Glomerular visceral epithelial cell (primary cell): ENCODE results near the gene SMIM17.
"Not testable (repeated sequence)": the region's sequence is repeated elsewhere in the genome, so short reads cannot be mapped to it uniquely, and the experiment has no call there.

ENCODE experiments used
- DNase-seq: peaks from one replicate; pipeline ENCODE4 v3.0.0-alpha.2; 2016; ENCODE audit errors: extremely low spot score

SMIM17 gene

DNA sequence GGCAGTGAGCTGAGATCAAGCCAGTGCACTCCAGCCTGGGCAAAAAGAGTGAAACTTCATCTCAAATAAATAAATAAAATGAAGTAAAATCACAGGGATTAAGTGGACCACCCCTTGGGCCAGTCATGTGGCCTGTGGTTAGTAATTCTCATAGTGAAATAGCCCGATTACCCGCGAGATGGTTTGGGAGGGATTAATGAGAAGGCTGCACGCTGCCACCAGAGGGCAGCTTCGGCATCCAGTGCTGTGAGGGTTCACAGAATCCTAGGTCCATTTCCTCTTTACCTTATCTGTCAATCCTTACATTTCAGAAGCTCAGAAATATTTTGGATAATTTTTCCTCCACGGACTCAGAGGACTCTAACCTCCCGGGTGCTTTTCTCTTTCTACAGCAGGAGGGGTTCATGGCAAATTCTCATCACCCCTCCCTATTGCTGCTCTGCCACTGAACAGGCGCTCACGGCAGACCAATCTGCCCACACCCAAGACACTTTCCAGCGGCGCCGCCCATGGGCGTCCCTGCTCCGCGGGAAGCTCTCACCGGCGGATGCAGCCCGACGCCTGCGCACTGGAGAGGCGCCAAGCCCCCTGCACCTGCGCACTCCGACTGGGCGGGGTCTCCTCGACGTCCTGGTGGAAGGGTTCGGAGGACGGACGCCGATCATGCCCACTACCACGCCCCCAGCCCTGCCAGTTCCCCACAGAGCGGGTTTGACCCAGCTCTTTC is 17.6 kb downstream of the SMIM17 start:
- no peak for DNase-seq

DNA sequence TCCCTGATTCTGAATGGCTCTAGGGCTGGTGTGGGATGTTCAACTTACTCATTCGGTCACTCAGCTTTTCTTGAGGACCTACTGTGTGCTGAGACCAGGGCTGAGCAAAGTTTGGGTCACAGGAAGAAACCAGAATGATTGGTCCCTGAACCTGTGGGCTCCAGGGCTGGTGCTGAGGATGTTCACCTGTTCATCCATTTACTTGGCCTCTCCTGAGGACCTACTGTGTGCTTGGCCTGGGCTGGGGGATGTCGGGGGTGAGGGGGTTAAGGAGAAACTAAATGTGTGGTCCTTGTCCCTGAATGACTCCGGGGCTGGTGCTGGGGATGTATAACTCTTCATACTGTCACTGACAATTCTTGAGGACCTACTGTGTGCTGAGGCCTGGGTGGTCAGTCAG is 18.3 kb downstream of the SMIM17 start:
- DNase-seq, result no peak

DNA sequence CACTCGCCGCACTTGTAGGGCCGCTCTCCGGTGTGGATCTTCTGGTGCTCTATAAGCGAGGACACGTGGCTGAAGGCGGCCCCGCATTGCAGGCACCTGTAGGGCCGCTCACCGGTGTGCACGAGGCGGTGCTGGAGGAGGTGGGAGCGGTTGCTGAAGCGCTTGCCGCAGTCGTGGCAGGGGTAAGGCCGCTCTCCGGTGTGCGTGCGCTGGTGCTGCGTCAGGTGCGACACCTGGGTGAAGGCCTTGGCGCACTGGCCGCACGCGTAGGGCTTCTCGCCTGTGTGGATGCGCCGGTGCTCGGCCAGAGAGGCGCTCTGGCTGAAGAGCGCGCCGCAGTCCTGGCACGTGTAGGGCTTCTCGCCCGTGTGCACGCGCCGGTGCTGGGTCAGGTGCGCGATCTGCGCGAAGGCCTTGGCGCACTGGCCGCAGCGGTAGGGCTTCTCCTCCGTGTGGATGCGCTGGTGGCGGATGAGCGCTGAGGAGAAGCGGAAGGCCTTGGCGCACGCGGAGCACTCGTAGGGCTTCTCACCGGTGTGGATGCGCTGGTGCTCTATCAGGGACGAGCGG is 21.1 kb downstream of the SMIM17 start:
- no peak for DNase-seq

DNA sequence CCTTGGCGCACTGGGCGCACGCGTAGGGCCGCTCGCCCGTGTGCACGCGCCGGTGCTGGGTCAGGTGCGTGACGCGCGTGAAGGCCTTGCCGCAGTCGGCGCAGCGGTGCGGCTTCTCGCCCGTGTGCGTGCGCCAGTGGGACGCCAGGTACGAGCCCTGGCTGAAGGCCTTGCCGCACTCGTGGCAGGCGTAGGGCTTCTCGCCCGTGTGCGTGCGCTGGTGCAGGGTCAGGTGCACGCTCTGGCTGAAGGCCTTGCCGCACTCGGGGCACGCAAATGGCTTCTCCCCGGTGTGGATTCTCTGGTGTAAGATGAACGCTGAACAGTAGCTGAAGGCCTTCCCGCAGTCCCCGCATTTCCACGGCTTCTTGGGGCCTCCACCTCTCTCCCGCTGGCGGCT is 21.6 kb downstream of the SMIM17 start:
- DNase-seq, result no peak

DNA sequence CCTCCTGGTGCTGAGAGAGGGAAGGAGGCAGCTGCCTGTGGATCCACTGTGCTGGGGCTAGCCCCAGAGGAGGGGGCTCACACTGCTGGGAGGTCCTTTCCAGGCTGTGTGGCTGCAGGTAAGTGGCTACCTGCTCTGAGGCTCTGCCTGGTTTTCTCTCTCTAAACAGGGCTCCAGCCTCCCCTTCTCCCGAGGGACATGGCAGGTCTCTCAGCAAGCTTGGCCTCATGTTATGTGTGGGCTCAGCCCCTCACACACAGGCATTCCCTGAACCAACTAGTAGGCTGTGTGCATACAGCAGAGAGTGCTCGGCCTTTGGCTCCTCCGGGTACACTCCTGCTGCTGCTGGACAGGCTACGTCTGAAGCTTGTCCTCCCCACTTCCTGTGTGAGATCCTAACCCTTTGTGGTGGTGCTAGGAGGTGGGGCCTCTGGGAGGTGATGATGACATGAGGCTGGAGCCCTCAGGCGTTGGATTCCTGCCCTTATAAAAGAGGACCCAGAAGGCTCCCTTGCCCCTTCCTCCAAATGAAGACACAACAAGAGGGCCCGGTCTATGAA is 24.4 kb downstream of the SMIM17 start:
- no peak for DNase-seq

DNA sequence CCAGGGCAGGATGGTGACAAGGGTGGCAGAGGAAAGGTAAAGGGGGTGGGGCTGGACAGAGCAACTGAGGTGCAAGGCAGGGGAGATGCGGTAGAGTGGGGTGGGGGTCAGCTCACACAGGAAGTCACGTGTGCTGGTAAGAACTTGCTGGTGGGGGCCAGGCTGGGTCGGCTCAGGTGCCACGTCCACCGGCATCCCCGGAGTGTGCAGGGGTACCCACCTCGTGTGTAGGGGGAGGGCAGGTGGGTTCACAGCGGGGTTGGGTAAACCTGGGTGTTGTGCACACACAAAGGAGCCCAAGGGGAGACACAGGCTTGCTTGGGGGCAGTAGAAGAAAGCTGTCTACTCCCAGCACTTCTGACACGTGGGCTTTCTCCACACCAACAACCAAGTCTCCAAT is 25.7 kb downstream of the SMIM17 start:
- DNase-seq, result no peak

DNA sequence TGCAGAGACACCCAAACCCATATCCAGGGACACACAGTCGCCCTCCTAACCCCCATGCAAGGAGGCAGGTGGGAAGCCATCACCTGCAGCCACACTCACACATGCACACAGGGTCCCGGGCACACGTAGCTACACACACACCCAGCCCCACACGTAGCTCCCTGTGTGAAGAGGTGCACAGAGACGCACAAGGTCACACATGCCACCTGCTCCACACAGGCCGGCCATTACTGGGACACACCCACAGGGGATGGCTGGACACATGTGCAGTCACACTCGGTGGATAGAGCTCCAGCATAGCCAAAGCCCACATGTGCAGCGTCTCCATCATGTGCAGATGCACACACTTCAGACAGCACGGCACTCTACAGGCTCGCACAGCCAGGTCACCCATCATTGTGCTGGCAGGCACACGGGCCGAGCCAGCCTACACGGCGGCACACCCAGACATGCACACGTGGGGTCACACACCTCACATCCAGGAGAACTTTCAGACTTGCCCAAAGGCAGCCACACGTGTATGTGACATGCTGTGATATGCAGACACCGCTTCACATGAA is 27.5 kb downstream of the SMIM17 start:
- DNase-seq, result no peak

DNA sequence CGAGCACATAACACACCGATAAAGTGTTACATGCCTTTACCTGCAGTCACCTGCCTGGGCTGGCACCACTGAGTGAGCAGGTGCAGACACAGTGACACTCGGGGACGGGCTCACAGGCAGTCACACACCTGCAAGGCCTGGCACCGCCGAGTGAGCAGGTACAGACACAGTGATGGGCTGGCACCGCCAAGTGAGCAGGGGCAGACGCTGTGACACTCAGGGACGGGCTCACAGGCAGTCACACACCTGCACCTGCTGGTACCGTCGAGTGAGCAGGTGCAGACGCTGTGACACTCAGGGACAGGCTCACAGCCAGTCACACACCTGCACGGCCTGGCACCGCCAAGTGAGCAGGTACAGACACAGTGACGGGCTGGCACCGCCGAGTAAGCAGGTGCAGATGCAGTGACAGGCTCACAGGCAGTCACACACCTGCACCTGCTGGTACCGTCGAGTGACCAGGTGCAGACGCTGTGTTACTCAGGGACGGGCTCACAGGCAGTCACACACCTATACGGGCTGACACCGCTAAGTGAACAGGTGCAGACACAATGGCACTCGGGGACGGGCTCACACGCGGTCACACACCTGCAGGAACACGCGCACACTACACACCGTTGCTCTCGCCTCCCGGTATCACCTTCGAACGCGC is 28.1 kb downstream of the SMIM17 start:
- no peak for DNase-seq

DNA sequence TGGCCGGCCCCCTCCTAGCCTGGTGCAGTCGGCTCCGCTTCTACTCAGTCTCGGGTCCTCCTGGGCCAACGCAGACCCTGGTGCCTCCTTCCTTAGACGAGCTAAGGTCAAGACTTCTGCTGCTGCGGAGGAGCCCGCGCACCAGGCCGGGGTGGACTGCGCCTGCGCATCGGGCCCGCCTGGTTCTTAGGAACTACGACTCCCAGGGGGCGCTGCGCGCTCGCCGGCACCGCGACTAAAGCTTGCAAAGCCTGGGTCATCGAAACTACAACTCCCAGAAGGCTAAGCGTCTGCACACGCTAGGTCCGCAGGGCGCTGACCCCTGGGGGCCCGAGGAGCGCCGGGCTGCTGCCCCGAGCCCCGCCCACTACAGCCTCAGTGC is 28.6 kb downstream of the SMIM17 start, which contains the start of gene ZNF835:
Gene ZNF835 (minus strand): TSS at position 145 of the 382 bp plus-strand sequence. CDS start 6,559 bp downstream, outside the sequence.
- DNase-seq, result no peak

DNA sequence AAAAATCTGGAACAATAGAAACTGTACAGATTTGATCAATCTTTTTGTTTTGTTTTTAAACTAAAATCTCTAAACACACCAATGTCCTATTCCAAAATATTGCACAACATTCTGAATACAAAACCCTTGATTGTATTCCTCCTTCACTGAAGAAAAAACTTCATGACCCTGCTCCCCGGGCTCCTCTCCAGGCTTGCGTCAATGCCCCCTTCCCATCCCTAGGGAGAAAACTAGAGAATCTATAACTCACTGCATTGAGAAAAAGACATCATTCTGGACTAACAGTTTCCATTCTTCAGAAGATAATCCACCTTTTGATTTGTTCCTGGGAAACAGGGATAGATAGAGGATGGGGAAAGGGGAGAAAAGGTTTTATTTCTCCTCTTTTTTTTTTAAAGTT is 29.7 kb downstream of the SMIM17 start:
- DNase-seq, result not testable (repeated sequence)

DNA sequence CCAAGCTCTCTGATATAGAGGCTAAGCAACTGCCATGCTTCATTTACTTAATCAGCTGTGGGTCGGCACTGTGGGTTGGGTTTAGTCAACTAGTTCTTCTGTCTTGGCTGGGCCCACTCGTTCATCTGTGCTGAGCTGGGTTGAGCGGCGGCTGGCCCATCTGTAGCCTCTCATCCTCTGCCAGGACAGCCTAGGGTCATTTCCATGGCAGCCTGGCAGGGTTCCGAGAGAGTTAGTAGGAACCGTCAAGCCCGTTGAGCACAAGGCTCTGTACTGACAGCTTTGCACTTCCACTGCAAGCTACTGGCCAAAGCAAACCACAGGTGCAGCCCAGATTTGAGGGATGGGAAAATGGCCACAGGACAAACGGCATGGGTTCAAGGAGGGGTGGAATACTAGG is 35.2 kb downstream of the SMIM17 start:
- no peak for DNase-seq

DNA sequence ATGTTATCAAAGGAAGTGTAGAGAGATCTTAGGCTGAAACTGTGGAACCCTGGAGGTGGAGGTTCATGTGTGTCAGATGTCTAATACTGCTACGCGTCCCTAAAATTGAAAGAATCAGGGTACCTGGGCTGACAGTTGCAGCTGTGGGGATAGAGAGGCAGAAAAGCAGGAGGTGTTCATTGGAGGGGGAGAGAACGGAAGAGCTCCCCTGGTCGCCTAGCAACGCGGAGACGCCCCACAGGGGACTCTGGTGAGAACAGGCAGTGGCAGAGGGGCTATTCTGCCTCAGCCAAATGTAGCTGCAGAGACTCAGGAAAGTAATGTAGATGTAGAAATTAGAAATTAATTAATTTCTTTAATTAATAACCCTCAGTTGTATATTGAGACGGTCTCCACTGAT is 38.7 kb downstream of the SMIM17 start:
- no peak for DNase-seq

DNA sequence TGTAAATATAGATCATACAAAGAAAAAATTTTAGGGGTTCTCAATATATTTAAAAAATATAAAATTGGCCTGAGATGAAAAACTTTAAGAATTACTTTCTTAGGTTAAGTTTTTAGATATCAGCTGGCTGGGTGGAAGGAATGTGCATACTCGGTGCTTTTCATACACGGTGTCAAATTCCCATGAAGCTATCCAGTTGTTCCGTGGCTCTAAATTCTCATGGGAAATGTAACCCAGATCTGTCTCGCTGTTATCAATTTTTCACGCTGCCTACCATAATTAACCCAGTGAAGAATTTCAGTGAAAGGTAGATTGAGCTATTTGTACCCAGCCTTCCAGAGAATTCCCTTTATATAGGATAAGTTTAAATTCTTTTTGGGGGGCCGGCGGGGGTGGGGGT is 40.2 kb downstream of the SMIM17 start:
- no peak for DNase-seq

DNA sequence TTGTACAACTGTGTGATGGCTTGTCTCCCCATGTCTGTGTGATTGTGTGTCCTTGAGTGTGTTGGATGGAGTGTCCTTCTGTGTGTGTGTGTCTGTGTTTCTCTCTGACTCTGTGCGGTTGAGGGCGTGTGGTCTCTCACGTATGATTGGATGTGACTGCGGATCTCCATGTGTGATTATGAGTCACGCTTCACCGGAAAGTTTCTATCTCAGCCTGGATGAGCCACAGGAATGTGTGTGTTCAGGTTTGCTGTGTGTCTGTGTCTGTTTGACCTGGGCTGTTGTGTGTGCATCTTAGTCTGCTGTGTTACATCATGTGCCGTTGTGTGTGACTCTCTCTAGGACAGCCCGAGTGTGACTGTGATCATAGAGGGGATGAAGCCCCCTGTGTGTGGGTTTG is 44.1 kb downstream of the SMIM17 start:
- no peak for DNase-seq

DNA sequence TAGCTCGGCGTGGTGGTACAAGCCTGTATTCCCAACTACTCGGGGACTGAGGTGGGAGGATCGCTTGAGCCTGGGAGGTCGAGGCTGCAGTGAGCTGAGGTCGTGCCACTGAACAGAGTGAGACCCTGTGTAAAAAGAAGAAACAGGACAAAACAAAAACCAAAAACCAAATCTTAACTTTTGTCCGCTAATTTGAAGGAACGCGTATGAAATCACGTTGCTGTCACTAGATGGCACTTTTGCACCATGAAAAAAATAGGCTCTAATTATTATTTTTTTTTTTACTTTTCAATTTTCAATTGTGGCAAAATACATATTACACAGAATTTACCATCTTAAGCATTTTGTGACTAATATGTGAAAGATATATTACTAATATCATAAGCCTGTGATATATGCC is 46.2 kb downstream of the SMIM17 start:
- no peak for DNase-seq

DNA sequence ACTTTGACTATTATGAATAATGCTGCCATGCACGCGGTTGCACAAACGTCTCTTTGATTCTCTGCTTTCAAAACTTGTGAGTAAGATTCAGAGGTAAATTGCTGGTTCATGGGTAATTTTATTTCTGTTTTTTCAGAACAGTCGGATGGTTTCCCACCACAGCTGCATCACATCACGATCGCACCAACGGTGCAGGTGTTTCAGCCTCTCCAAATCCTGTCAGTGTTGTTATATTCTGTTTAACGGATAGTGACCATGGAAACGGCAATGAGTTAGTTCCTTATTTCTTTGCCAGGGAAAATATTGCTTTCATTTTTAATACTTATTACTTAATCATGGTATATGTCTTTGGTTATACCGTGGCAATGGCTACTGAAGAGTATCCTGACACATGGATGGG is 47.7 kb downstream of the SMIM17 start:
- DNase-seq, result no peak

DNA sequence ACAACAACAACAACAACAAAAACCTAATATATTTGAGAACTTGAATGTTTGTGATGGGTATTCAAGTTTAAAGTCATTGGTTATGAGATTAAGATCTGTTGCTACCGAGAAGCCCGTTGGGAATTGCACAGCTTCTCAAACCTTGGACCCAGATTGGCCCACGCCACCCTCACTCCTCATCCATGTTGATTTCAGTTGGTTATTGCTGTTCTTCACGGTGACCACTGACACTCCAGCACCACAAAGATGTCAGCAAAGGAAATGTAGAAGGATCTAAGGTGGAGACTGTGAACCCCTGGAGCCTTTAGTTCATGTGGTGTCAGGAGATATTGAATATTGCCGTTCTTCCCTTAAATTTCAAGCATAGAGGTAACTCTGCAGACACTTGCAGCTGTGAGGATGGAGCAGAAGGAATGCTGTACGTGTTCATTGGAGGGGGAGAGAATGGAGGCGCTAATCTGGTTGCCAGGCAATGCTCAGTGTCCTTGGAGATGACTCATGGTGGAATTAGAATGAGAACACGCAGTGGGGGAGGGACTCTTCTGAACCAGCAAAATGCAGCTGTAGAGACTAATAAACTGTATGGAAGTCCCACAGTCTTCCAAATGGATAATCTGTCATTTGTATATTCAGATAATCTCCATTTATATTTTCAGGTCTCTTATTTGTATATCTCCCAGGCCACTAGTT is 49.4 kb downstream of the SMIM17 start:
- no peak for DNase-seq

DNA sequence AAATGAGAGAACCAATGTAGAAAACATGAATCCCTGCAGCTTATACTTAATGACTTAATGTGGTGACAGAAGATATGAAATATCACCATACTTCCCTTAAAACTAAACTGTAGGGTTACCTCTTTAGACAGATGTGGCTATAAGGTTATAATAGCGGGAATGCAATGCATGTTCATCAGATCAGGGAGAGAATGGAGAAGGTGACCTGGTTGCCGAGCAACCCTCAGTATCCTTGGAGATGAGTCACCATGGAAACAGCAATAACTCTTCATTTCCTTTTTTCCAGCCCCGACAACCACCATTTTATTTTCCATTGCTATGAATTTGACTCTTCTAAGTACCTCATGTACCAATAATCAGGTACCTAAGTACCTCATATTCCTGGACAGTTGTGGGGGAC is 56.6 kb downstream of the SMIM17 start:
- DNase-seq, result no peak

DNA sequence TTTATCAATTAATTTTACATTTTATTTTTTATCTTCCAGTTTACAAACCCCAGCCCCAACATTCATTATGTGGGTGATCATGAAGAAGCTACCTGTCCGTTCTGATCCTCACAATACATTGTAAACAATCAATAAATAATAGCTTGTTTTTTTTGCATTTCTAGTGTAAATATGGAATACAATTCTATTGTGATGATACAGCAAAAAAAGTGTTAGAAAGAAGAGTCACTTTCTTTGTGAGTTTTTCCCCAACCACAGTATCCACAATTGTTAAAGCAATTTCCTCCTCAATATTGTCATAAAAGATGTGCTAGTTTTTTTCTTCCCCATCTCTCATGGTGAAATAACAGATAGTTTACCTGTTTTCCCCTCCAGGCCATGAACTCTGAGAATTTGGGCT is 58.9 kb downstream of the SMIM17 start:
- DNase-seq, result no peak

DNA sequence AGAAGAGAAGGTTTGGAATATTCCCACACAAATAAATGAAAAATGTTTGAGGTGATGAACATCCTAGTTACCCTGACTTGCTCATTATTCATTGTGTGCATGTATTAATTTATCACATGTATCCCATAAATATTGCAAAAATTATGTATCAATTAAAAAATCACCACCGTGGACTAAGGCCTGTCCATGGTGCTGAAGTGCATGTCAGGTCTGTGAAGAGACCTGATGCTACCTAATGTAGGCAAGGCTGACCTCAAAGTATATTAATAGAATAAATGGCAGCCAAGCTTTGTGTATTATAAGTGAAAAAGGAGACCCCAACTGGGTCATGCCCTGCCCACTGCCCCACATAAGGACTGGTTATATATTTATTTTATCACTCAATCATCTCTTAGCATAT is 63.0 kb downstream of the SMIM17 start:
- no peak for DNase-seq
